ENCODE data around the gene SLC37A2.

The SLC37A2 gene

GRCh38 chr11:125074511-125075241 is 11.6 kb downstream of the SLC37A2 start:
- no peak overlapping the region for H3K4me3 ChIP-seq
- TF ChIP-seq, protein P1, sequence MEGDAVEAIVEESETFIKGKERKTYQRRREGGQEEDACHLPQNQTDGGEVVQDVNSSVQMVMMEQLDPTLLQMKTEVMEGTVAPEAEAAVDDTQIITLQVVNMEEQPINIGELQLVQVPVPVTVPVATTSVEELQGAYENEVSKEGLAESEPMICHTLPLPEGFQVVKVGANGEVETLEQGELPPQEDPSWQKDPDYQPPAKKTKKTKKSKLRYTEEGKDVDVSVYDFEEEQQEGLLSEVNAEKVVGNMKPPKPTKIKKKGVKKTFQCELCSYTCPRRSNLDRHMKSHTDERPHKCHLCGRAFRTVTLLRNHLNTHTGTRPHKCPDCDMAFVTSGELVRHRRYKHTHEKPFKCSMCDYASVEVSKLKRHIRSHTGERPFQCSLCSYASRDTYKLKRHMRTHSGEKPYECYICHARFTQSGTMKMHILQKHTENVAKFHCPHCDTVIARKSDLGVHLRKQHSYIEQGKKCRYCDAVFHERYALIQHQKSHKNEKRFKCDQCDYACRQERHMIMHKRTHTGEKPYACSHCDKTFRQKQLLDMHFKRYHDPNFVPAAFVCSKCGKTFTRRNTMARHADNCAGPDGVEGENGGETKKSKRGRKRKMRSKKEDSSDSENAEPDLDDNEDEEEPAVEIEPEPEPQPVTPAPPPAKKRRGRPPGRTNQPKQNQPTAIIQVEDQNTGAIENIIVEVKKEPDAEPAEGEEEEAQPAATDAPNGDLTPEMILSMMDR (IDR thresholded peaks at IDR 0.05) = no peak
- H3K36me3 ChIP-seq = no peaks in the 10 kb centered on the region
- no peaks in the 10 kb centered on the region for H3K9me3 ChIP-seq
- DNase-seq = no peak
- intact Hi-C loops (cut with DNase I; ENCODE audit: low total_unique reads) = no loop called here
- peaks cover 0 to 6% (median 0%) of the 10 kb centered on the region in 4 donors for H3K4me1 ChIP-seq
- H3K27ac ChIP-seq = no peak overlapping the region
- peaks cover 0 to 23% of the 10 kb centered on the region in 2 donors for H3K27me3 ChIP-seq

DNA sequence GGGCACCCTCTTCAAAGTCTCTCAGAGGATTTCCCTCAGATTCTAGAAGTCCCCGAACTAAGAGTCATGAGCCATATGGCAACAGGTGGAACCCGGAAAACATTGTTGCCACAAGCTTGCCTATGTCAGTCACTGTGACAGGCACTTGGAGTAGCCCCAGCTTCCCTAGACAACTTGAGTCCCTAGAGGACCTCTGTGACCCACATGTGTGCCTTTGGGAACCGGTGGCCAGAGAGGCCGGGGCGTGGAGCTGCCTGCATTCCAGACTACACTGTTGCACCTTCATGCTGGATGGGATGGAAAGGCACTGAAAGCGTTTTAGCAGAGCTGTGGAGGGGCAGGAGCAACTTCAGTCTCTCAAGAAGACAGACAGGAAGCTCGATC is 12.1 kb downstream of the SLC37A2 start:
- Histone ChIP-seq H3K4me1 (peaks cover 0 to 6% (median 0%) of the 10 kb centered on the region in 4 donors), H3K4me3 (no peak overlapping the region), H3K36me3 (no peaks in the 10 kb centered on the region), H3K27me3 (peaks cover 0 to 23% of the 10 kb centered on the region in 2 donors), H3K9me3 (no peaks in the 10 kb centered on the region), H3K27ac (no peak overlapping the region)
- intact Hi-C loops (cut with DNase I; ENCODE audit: low total_unique reads) = no loop called here
- TF ChIP-seq, protein P1 (IDR thresholded peaks at IDR 0.05) = no peak
- no peak for DNase-seq

- H3K4me1 ChIP-seq = peaks cover 0 to 6% (median 0%) of the 10 kb centered on the region in 4 donors
- intact Hi-C loops (cut with DNase I; ENCODE audit: low total_unique reads) = no loop called here
- H3K27me3 ChIP-seq = peaks cover 0 to 20% of the 10 kb centered on the region in 2 donors
- DNase-seq = no peak
- H3K27ac ChIP-seq = no peak overlapping the region
- H3K36me3 ChIP-seq = no peaks in the 10 kb centered on the region
- H3K4me3 ChIP-seq = no peak overlapping the region
- TF ChIP-seq, protein P1 (IDR thresholded peaks at IDR 0.05) = no peak
- H3K9me3 ChIP-seq = no peaks in the 10 kb centered on the region
Measured at GRCh38 chr11:125075900-125076317, 12.8 kb downstream of the SLC37A2 start.

GRCh38 chr11:125076378-125076945 is 13.4 kb downstream of the SLC37A2 start:
- intact Hi-C loops (cut with DNase I; ENCODE audit: low total_unique reads) = no loop called here
- no peaks in the 10 kb centered on the region for H3K36me3 ChIP-seq
- H3K27me3 ChIP-seq = peaks cover 0 to 23% of the 10 kb centered on the region in 2 donors
- H3K9me3 ChIP-seq = no peaks in the 10 kb centered on the region
- peaks cover 0 to 6% (median 0%) of the 10 kb centered on the region in 4 donors for H3K4me1 ChIP-seq
- TF ChIP-seq, protein P1 (IDR thresholded peaks at IDR 0.05) = no peak
- no peak for DNase-seq
- H3K4me3 ChIP-seq = no peak overlapping the region
- H3K27ac ChIP-seq = no peak overlapping the region

- Histone ChIP-seq H3K27me3 (peaks cover 0 to 21% of the 10 kb centered on the region in 2 donors), H3K27ac (no peak overlapping the region), H3K4me3 (no peak overlapping the region), H3K9me3 (no peaks in the 10 kb centered on the region), H3K36me3 (no peaks in the 10 kb centered on the region), H3K4me1 (no peaks in the 10 kb centered on the region)
- no peak for DNase-seq
- TF ChIP-seq, protein P1 (IDR thresholded peaks at IDR 0.05) = no peak
- intact Hi-C loops (cut with DNase I; ENCODE audit: low total_unique reads) = no loop called here
Measured at GRCh38 chr11:125078016-125078415, 14.9 kb downstream of the SLC37A2 start.
